ENCODE results near the gene TUNAR.
"Not testable (repeated sequence)": the region's sequence is repeated elsewhere in the genome, so short reads cannot be mapped to it uniquely, and the experiment has no call there.

TUNAR gene

DNA sequence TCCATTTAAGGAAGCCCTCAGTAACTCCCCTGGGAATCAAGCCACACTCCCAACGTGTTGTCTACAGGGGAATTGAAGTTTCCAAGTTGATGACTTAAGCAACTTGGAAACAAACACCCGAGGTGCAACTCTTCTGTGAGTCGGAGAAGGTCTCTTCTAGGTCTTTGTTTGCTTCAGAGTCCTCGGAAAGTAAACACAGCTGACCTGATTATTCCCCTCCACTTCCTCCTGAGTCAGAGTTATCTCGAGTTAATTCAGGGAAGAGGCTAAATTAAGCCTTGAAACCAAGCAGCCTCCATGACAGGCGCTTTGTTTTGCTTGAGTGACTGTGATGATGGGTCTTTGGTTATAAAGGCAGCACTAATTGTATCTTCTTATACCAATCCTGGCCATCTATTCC lies 41.8 kb downstream of the TUNAR start:
- no peak for DNase-seq (ENCODE audit: low read depth)

DNA sequence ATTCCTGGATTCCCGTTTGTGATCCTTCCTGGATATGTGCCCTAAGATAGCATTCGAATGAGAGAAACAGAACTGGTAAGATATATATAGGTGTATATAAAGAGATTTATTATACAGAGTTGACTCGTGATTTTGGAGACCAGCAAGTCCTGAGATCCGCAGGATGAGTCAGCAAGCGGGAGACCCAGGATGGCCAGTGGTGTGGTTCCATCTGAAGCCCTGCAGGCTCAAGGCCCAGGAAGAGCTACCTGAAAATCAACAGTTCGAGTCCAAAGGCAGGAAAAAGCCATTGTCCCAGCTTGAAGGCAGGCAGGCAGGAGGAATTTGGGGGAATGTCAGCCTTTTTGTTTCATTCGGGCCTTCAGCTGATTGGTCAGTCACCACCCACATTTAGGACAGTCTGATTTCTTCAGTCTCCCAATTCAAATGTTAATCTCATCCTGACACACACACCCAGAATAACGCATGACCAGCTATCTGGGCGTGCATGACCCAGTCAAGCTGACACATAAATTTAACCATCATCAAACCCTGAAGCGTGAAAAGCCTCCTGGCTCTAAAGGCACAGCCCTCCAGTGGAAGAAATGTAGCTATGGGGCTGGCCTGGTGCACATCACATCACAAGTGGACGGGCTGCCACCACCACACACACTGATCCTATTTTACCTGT lies 44.3 kb downstream of the TUNAR start:
- no peak for DNase-seq (ENCODE audit: low read depth)

DNA sequence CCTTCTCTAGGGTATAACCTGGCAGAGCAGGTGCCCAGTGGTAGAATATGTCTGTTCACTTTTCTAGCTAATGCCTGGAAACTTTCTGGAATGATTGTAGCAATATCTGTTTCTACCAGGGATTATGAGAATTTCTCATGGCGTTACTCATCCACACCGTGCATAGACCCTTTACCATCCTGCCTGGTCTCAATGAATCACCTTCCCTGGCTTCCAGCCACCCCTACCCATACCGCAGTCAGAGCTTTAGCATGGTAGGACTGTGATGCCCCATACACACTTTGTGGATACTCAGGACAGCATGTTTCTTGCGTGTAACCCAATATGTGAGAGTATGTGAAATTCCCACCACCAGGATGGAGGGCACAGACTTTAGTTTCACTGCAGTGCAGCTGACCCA lies 45.4 kb downstream of the TUNAR start:
- DNase-seq (ENCODE audit: low read depth), result no peak

DNA sequence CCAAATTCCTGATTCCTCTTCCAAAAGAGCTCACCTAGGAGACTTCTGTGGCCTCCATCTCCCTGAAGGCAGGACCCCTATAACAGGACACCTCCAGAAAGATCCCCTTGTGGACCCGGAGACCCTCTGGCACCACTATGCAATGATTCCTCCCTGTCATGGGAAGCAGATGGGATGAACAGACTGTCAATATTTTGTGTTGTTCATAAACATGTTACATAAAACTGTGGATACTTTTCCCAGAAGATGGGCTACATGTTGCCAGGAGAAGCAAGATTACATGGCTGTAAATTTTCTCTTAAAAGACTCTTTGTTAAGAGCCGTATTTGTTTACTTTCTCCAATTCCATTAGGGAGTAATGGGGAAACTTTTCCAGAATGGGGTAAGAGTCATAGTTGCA lies 52.1 kb downstream of the TUNAR start:
- no peak for DNase-seq (ENCODE audit: low read depth)

DNA sequence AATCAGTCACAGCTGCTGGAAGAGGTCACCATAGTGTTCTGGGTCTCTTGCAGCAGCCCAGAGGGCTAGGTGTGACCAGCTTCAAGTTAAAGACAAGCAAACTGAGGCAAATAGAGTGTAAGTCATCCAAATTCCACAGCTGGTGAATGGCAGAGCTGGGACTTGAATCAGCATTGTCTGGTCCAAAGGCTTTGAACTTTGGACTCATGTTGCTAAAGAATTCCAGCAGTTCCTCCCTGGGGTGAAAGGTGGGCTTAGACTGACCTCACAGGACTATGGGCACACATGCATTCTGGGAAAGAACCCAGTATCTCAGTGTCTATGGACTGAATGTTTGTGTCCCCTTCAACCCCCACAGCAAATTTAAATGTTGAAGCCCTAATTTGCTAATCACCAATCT lies 54.8 kb downstream of the TUNAR start:
- no peak for DNase-seq (ENCODE audit: low read depth)

DNA sequence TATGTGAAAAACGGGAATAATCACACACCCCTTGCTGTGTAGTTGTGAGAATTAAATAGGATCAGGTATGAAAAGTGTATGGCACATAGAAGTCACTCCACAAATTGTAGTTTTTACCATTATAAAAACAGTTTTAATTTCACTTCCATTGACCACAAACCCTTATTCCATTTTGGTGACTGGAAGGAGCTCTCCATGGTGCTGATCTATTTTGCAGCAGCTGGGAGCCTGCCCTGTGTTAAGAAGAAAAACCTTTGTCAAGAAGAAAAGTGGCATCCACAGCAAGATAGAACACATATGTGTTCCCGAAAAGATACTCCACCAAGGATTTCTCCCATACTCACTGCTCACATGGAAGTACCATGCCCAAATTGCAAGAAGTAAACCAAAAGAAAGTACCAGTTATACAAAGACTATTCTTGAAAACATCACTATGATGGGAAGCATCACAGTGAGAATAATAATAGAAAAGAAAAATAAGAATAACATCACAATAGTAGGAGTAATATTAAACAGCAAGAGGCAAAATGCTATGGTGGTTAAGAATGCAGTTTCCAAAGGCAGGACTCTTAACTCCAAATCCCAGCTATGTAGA lies 58.7 kb downstream of the TUNAR start:
- peak; percentile 1 for DNase-seq (ENCODE audit: low read depth)

DNA sequence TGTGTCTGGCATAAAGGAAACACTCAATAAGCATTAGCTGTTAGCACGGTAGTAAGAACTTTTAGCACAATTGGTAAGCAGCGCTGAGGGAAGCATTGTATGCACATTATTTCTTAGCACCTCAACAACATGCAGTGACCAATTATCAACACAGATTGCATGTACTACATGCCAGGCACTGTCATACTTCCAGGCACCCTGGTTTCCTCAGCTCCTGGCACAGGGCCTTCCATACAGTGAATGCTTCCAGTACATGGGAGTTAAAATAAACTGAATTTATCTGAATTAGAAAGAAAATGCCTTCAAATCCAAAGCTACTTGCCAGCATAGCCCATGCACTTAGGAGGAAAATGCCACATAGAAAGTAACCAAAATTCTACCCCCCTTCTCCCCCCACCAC lies 59.4 kb downstream of the TUNAR start:
- no peak for DNase-seq (ENCODE audit: low read depth)

DNA sequence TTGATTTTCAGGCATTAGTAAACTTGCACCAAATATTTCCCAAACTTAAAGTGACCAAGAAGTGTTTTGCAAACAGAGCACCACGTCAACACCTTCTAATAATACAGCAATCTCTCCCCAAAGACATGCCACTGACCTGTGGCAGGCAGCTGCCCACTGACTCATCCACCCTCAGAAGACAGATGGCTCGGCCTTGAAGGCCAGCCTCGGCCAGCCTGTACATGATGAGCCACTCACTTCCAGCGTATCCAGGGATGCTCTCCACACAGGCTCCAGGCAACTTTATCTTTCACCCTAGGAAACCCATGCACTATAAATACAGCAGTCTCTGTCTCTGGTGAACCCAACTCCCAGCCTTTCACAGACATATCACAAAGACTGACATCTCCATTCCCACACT lies 62.7 kb downstream of the TUNAR start:
- no peak for DNase-seq (ENCODE audit: low read depth)

DNA sequence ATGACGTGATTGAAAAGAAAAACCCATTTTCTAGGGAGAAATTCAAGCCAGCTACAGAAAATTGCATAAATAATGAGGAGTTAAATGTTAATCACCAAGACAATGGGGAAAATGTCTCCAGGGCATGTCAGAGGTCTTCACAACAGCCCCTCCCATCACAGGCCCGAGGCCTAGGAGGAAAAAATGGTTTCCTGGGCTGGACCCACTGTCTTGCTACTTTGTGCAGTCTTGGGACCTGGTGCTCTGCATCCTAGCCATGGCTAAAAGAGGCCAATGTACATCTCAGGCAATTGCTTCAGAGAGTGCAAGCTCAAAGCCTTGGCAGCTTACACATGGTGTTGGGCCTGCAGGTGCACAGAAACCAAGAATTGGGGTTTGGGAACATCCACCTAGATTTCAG lies 65.3 kb downstream of the TUNAR start:
- DNase-seq (ENCODE audit: low read depth), result no peak

DNA sequence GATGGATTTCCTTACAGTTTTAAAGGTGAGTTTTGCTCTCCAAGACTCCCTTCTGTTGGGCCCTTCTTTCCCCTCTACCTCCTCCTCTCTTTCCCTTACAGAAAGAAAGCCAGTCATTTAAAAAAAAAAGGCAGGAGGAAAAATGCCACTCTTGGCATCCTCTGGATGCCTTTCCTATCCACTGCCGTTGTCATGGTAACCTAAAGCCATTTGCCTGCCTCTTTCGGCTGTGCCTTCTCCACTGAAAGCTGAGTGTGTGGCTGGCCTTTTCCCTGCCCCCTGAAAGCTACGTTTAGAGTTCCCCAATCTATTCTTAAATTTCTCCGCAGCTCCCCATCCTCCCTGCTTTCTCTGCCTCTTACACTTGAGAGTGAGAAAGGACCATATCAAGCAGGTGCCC lies 67.1 kb downstream of the TUNAR start:
- DNase-seq (ENCODE audit: low read depth), result no peak

DNA sequence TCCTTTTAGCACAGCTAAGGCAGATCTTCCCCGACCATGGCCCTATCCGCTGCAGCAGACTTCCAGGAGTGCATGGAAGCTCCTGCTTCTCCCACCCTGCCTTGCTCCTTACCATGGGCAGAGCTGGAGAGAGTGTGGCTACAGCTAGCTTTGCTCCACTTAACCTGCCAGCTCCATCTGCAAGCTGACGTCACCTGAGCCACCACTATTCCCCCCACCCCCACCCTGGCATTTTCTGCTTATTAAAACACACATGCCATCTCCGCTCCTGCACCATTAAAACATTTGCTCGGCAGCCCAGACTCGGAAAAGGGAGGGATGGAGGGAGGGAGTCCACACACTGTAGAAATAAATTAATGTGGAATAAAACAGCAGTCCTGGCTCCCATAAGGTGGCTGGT lies 67.8 kb downstream of the TUNAR start:
- no peak for DNase-seq (ENCODE audit: low read depth)

DNA sequence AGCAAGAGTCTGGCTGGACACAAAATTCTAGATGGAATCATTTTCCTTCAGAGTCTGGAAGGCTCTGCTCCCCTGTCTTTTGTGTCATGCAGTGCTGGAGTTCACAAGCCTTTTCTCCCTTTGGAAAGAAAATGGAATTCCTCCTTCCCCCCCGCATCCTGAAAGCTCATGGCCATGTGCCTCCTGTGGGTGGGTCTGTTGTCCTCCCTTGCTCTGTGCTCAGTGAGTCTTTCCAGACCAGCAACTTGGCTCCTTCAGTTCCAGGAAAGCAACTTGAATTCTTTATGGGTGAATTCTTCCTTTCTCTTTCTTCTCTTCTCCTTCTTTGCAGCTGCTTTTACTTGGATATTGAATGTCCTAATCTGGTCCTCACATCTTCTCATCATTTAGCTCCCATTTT lies 70.2 kb downstream of the TUNAR start:
- DNase-seq (ENCODE audit: low read depth), result no peak

DNA sequence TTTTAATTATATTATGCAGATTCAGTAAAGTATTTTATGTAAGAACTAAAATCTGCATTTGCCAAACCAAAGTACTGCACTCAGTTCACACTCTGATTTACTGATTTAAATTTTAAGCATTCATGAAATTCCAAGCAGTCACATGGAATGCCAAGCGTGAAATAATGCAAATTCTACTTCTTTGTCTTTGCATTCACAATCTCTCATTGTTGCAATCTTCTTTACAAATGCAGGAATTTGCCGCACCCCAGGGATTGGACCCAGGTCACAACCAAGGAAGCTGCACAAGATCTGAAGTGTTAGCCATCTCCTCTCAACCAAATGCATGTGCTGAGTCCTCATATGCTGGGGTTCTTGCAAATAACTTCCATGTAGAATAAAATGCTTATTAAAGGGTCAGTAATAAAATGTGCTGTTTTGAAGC lies 71.9 kb downstream of the TUNAR start:
- no peak for DNase-seq (ENCODE audit: low read depth)

DNA sequence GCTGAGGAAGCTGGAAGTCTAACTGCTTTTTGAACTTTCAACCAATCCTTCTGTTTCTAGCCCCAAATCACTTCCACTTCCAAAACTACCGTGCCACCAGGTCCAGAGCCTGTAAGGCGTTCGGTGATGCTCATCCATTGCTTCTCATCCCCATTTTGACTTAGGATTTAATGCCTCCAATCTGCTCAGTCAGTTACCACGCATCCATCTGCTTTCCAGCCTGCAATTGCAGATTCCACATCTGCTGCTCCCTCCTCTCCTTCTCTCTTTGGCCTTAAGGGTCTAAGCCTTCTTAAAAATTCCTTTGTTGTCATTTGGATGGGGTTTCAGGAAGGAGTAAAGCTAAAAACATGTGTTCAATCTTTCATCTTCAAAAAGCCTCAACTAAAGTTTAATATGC lies 74.7 kb downstream of the TUNAR start:
- DNase-seq (ENCODE audit: low read depth), result no peak

DNA sequence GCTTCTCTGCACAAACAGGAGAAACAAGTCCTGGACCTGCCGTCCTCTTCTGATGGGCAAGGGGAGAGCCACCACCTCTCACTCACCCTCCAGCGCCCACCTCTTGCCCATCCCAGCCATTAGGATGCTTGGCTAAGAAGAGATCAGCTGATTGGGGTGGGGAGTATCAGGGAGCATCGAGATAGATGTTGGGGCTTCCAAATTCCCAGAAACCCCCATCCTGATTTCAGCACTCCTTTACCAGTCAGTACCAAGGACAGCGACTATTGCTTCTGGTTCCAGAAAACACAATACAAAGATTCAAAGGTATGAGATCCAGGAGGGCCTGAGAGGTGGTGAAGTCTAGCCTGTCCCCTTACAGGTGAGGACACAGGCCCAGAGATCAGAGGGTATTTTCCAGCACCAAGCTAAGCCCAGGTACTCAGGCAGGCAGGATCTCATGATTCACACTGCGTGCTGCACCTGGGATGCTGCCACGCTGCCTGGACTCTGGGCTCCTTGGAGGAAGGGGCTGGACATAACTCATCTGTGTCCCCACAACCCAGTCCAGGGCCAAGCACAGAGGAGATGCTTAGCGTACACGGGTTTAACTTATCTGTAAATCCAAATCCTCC lies 76.6 kb downstream of the TUNAR start:
- no peak for DNase-seq (ENCODE audit: low read depth)

DNA sequence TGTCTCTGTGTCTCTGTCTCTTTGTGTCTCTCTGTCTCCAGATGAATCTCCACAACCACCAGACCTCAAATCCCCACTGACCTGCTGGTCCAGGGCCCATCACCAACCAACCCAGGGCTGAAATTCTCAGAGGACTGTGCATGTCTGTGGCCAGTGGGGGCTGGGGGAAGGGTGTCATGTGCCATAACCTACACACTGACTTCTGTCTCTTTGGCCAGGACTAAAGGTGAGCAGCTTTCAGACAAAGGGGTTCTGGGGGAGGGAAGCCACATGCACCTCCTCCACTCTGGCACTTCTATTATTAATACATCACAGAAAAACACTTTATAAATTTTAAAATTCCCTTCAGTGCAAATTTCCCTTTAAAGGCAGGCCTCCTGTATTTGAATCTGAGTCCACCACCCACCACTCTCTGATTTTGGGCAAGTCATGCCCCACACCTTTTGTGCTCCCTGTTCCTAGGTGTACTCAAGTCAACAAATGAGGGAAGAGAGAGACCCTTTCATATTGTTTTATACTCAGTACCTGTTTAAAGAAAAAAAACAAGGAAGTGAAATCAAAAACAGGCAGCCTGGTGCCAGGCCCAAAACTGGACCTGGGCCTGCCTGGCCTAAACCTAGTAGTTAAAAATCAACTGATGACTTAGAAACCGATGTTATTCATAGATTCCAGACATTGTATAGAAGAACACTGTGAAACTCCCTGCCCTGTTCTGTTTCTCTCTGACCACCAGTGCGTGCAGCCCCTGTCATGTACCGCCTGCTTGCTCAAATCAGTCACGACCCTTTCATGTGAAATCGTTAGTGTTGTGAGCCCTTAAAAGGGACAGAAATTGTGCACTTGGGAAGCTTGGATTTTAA lies 80.2 kb downstream of the TUNAR start:
- DNase-seq (ENCODE audit: low read depth), result no peak

DNA sequence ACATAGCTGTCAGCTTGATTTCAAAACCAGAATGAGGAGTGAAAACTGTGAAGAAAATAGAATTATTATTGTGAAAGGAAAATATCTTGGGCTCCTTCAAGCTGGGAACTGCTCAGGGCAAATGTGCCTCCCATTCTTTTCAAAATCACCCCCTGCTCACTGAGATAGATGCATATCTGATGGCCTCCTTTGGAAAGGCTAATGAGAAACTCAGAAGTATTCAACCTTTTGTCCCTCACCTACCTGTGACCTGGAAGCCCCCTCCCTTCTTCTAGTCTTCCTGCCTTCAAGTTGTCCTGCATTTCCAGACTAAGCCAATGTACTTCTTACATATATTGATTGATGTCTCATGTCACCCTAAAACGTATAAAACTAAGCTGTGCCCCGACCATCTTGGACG lies 81.5 kb downstream of the TUNAR start:
- DNase-seq (ENCODE audit: low read depth), result no peak

DNA sequence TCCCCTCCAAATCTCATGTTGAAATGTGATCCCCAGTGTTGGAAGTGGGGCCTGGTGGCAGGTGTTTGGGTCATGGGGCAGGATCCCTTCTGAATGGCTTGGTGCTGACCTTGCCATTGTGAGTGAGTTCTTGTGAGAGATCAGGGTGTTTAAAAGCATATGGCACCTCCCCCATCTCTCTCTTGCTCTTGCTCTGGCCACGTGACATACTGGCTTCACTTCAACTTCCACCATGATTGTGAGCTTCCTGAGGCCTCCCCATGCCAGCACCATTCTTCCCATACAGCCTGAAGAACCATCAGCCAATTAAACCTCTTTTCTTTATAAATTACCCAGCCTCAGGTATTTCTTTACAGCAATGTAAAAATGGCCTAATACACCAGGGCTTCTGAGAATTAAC lies 82.7 kb downstream of the TUNAR start:
- no peak for DNase-seq (ENCODE audit: low read depth)

DNA sequence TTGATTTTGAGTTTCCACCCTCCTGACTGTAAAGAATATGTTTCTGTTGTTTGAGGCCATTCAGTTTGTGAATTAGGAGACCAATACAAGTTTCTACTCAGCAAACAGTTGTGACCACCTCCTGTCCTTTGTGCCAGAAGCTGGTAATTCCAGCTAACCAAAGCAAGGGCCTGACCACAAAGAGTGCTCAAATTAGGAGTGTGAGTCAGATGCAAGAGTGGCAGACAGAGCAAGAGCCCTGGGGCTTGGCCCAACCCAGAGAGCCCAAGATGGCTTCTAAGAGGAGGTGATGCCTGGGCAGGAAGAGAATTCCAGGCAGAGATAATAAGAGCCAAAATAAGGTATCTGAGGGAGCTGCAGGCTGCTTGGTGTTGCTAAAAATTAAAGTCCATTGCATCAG lies 84.8 kb downstream of the TUNAR start:
- no peak for DNase-seq (ENCODE audit: low read depth)

DNA sequence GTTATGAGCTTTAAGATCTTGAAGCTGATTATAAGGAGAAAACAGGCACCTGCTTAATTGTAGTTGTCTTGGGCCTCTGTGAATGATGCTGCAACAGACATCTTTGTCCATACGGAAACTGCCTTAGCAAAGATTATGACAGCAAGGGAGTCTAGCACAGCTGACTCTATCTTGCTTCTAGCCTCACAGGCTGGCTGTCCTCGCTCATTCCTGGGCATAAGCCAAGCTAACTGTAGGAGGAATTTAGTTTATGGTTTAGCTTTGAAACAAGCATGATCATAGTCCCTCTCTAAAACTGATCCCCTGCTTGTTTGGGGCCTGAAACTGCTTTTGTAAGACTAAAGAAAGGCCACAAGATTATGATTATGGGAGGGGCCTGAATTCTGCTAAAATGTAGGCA lies 88.3 kb downstream of the TUNAR start:
- DNase-seq (ENCODE audit: low read depth), result no peak

DNA sequence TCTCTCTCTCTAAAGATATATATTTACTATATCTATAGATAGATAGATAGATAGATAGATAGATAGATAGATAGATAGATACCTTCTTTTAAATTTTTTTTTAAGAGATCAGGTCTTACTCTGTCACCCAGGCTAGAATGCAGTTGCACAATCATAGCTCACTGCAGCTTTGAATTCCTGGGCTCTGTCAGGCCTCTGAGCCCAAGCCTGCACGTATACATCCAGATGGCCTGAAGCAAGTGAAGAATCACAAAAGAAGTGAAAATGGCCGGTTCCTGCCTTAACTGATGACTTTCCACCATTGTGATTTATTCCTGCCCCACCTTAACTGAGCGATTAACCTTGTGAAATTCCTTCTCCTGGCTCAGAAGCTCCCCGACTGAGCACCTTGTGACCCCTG lies 91.4 kb downstream of the TUNAR start:
- not testable (repeated sequence) for DNase-seq (ENCODE audit: low read depth)

Data from non-pigmented ciliary epithelial cell (primary cell).